ENCODE data around the gene MIER3. TPM values are rescaled to one million over a fixed set of nuclear protein-coding genes. Genes with fewer than 3 reads are reported as not detected.

Gene MIER3
- total RNA-seq, 1 donor from 2014 or later: 41.3 TPM

GRCh38 chr5:56938858-56939257 is 13.1 kb downstream of the MIER3 start:
- no peak overlapping the region for H3K4me3 Mint-ChIP-seq (ENCODE audit: unreplicated experiment)
- H3K9me3 Mint-ChIP-seq (ENCODE audit: unreplicated experiment): no peaks in the 10 kb centered on the region
- DNase-seq: no peak
- H3K4me1 Mint-ChIP-seq (ENCODE audit: low read depth, unreplicated experiment): peaks cover 4% of the 10 kb centered on the region
- H3K36me3 Mint-ChIP-seq (ENCODE audit: unreplicated experiment): no peaks in the 10 kb centered on the region
- H3K27me3 Mint-ChIP-seq (ENCODE audit: unreplicated experiment): peaks cover 5% of the 10 kb centered on the region
- no peak overlapping the region for H3K27ac Mint-ChIP-seq (ENCODE audit: unreplicated experiment)
- no peak for TF ChIP-seq CTCF (IDR thresholded peaks at IDR 0.05; ENCODE audit: partially characterized antibody, unreplicated experiment)

- no peak for DNase-seq
- Mint-ChIP-seq H3K9me3 (ENCODE audit: unreplicated experiment) (no peaks in the 10 kb centered on the region), H3K36me3 (ENCODE audit: unreplicated experiment) (no peaks in the 10 kb centered on the region), H3K4me1 (ENCODE audit: low read depth, unreplicated experiment) (no peaks in the 10 kb centered on the region), H3K4me3 (ENCODE audit: unreplicated experiment) (no peak overlapping the region), H3K27ac (ENCODE audit: unreplicated experiment) (no peak overlapping the region), H3K27me3 (ENCODE audit: unreplicated experiment) (no peaks in the 10 kb centered on the region)
- TF ChIP-seq CTCF (IDR thresholded peaks at IDR 0.05; ENCODE audit: partially characterized antibody, unreplicated experiment): no peak
These were observed 17.6 kb downstream of the MIER3 start for GRCh38 chr5:56934325-56934724.

GRCh38 chr5:56922922-56923321 is 29.0 kb downstream of the MIER3 start:
- H3K27me3 Mint-ChIP-seq (ENCODE audit: unreplicated experiment): no peaks in the 10 kb centered on the region
- TF ChIP-seq CTCF (IDR thresholded peaks at IDR 0.05; ENCODE audit: partially characterized antibody, unreplicated experiment): no peak
- H3K36me3 Mint-ChIP-seq (ENCODE audit: unreplicated experiment): peaks cover 11% of the 10 kb centered on the region
- no peak overlapping the region for H3K27ac Mint-ChIP-seq (ENCODE audit: unreplicated experiment)
- no peaks in the 10 kb centered on the region for H3K9me3 Mint-ChIP-seq (ENCODE audit: unreplicated experiment)
- H3K4me1 Mint-ChIP-seq (ENCODE audit: low read depth, unreplicated experiment): no peaks in the 10 kb centered on the region
- no peak for DNase-seq
- no peak overlapping the region for H3K4me3 Mint-ChIP-seq (ENCODE audit: unreplicated experiment)

GRCh38 chr5:56919942-56920662 is 31.8 kb downstream of the MIER3 start:
- no peak overlapping the region for H3K4me3 Mint-ChIP-seq (ENCODE audit: unreplicated experiment)

More at GRCh38 chr5:56919942-56920662, 31.8 kb downstream of the MIER3 start:
- Mint-ChIP-seq H3K36me3 (ENCODE audit: unreplicated experiment) (peaks cover 10% of the 10 kb centered on the region), H3K27me3 (ENCODE audit: unreplicated experiment) (no peaks in the 10 kb centered on the region), H3K4me1 (ENCODE audit: low read depth, unreplicated experiment) (no peaks in the 10 kb centered on the region), H3K9me3 (ENCODE audit: unreplicated experiment) (no peaks in the 10 kb centered on the region), H3K27ac (ENCODE audit: unreplicated experiment) (no peak overlapping the region)
- no peak for TF ChIP-seq CTCF (IDR thresholded peaks at IDR 0.05; ENCODE audit: partially characterized antibody, unreplicated experiment)
- DNase-seq: no peak
